ENCODE data around the gene DIS3L2. TPM values are rescaled to one million over a fixed set of nuclear protein-coding genes. Genes with fewer than 3 reads are reported as not detected.
"Not testable (repeated sequence)": the region's sequence is repeated elsewhere in the genome, so short reads cannot be mapped to it uniquely, and the experiment has no call there.

The DIS3L2 gene
- total and polyA plus RNA-seq, 5 donors from 2014 or later = 10.9 to 76.9 (median 21.0) TPM

DNA sequence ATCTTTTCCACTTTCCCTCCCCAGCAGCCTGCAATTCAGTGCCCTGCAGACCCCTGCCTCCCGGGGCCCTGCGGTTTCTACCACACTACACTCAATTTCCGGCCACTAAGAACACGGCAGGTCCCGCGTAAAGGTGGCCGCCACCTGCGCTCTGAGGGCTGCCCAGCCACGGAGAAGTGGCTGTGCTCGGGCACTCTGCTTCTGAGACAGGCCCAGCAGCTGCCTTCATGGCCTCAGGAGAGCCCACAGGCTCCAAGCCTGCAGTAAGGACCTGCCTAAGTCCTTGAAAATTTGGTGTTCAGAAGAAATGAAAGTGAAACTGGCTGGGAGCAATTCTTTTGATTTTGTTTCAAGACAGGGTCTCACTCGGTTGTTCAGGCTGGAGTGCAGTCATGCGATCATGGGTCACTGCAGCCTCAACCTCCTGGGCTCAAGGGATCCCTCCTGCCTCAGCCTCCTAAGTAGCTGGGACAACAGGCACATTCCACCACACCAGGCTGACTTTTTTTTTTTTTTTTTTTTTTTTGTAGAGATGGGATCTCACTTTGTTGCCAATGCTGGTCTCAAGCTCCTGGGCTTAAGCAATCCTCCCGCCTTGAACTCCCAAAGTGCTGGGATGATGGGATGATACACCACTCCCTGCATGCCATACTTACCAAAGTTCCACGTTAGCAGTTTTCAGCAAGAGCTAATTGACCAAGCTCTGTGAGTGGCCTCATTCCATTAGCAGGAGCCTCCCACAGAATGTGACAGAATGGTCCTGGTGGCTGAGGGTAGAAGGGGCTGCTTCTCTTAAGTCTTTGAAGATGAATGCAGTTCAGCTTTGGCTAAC is 402.5 kb downstream of the DIS3L2 start:
- H3K27me3 ChIP-seq (ENCODE audit: control insufficient read depth, insufficient read depth, low read length) = no peaks in the 10 kb centered on the region
- H3K27ac ChIP-seq (ENCODE audit: insufficient read depth, low read length, poor library complexity, severe bottlenecking) = no peak overlapping the region
- H3K9me3 Mint-ChIP-seq = peaks cover 0 to 1% (median 0%) of the 10 kb centered on the region in 7 donors
- no peaks in the 10 kb centered on the region for H3K27me3 Mint-ChIP-seq
- no peaks in the 10 kb centered on the region for H3K36me3 ChIP-seq (ENCODE audit: control insufficient read depth, insufficient read depth, low read length)
- peak overlapping the region; percentile 82 to 93 (median 85) for H3K27ac Mint-ChIP-seq
- peaks cover 0 to 29% (median 7%) of the 10 kb centered on the region in 4 donors for H3K4me1 Mint-ChIP-seq
- no peaks in the 10 kb centered on the region for H3K36me3 Mint-ChIP-seq
- peak overlapping the region; percentile 49 to 92 (median 90) for H3K4me3 Mint-ChIP-seq
- no peaks in the 10 kb centered on the region for H3K9me3 ChIP-seq (ENCODE audit: control insufficient read depth in 2 of 2, low read length in 2 of 2)
- ATAC-seq (ENCODE audit: low read depth in 2 of 2) (peak; percentile 38 to 48), DNase-seq (peak in 2 of 3 donors; percentile 8 to 80)
- peak overlapping the region; percentile 76 for H3K4me3 ChIP-seq (ENCODE audit: low read depth, low read length)
- H3K4me1 ChIP-seq (ENCODE audit: control insufficient read depth, insufficient read depth, low read length, poor library complexity, severe bottlenecking) = peaks cover 8% of the 10 kb centered on the region

DNA sequence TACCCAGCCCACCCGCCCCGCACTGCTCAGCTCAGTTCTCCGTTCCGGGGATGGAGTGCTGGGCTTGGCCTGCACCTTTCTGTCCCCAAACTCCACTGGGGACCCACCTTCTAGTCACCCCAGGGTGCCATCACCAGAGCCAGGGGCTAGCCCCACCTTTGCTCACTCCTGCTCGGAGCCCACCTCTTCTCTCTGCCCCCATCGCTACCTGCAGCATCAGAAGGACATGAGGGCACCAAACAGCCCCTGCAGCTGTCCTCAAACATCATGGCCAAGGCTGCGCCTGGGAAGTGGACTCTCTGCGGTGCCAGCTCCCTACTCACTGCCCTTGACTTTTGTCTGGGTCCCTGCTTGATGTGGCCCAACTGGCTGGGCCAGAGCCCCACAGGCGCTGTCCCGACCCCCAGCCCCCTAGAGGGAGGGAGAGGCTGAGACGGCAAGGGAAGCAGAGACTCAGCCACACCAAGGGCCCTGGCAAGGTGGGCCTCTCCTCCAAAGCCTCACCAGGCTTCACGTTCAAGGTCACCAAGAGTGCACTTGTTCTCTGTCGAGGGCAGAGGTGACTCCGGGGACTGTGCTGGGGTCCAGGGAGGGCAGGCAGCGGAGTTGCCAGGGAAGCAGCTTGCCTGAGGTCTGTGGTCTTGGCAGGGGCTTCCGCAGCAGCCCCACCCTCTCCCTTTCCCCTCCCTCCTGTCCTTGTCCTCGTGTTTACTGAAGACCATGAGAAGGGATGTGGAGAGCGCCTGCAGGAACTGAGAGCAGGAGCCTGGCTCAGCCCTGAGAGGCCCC is 403.5 kb downstream of the DIS3L2 start:
- H3K27ac ChIP-seq (ENCODE audit: insufficient read depth, low read length, poor library complexity, severe bottlenecking); H3K36me3 Mint-ChIP-seq; H3K9me3 ChIP-seq (ENCODE audit: control insufficient read depth in 2 of 2, low read length in 2 of 2); H3K27me3 Mint-ChIP-seq; ATAC-seq (ENCODE audit: low read depth in 2 of 2); H3K4me1 ChIP-seq (ENCODE audit: control insufficient read depth, insufficient read depth, low read length, poor library complexity, severe bottlenecking); H3K36me3 ChIP-seq (ENCODE audit: control insufficient read depth, insufficient read depth, low read length); H3K9me3 Mint-ChIP-seq; H3K4me3 ChIP-seq (ENCODE audit: low read depth, low read length); DNase-seq; H3K27me3 ChIP-seq (ENCODE audit: control insufficient read depth, insufficient read depth, low read length): not testable (repeated sequence)
- Mint-ChIP-seq H3K27ac (peak overlapping the region in 1 of 3 donors; percentile 51), H3K4me1 (peaks cover 0 to 29% (median 7%) of the 10 kb centered on the region in 4 donors), H3K4me3 (peak overlapping the region in 2 of 4 donors; percentile 43 to 57)

DNA sequence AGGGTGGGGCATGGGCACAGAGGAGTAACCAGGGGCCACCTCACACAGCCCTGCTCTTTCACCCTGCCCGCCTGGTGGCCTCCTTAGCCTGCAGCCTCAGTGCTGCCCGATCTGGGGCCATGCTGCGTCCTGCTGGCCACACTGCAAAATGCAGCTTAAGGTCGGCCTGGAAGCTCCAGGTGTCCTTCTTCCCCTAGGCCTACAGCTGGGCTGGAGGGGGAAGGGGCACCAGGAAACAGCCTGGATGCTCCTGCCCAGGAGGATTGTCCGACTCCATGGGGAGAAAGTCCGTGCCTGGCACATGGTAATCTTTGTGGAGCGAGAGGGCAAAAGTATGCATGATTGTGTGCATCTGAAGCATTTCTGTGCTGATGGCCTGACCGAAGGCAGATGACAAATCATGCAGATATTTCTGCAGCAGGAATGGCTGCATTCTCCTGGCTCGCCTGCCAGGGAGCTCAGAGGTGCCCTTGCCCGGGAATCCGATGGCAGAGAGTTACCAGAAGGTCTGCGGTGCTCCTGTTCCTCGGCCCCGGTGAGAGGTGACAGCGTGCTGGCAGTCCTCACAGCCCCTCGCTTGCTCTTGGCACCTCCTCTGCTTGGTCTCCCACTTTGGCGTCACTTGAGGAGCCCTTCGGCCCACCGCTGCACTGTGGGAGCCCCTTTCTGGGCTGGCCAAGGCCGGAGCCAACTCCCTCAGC is 404.3 kb downstream of the DIS3L2 start:
- peak; percentile 52 for ATAC-seq (ENCODE audit: low read depth in 2 of 2)
- peaks cover 0 to 29% (median 7%) of the 10 kb centered on the region in 4 donors for H3K4me1 Mint-ChIP-seq
- peak overlapping the region in 1 of 3 donors; percentile 51 for H3K27ac Mint-ChIP-seq
- no peaks in the 10 kb centered on the region for H3K36me3 Mint-ChIP-seq
- no peak overlapping the region for H3K4me3 ChIP-seq (ENCODE audit: low read depth, low read length)
- peaks cover 8% of the 10 kb centered on the region for H3K4me1 ChIP-seq (ENCODE audit: control insufficient read depth, insufficient read depth, low read length, poor library complexity, severe bottlenecking)
- H3K36me3 ChIP-seq (ENCODE audit: control insufficient read depth, insufficient read depth, low read length) = no peaks in the 10 kb centered on the region
- H3K27me3 ChIP-seq (ENCODE audit: control insufficient read depth, insufficient read depth, low read length) = no peaks in the 10 kb centered on the region
- DNase-seq = peak in 1 of 3 donors; percentile 42
- no peak overlapping the region for H3K27ac ChIP-seq (ENCODE audit: insufficient read depth, low read length, poor library complexity, severe bottlenecking)
- H3K9me3 Mint-ChIP-seq = peaks cover 0 to 1% (median 0%) of the 10 kb centered on the region in 7 donors
- H3K4me3 Mint-ChIP-seq = peak overlapping the region in 1 of 4 donors; percentile 9
- peaks cover 3% of the 10 kb centered on the region for H3K27me3 Mint-ChIP-seq
- H3K9me3 ChIP-seq (ENCODE audit: control insufficient read depth in 2 of 2, low read length in 2 of 2) = no peaks in the 10 kb centered on the region

DNA sequence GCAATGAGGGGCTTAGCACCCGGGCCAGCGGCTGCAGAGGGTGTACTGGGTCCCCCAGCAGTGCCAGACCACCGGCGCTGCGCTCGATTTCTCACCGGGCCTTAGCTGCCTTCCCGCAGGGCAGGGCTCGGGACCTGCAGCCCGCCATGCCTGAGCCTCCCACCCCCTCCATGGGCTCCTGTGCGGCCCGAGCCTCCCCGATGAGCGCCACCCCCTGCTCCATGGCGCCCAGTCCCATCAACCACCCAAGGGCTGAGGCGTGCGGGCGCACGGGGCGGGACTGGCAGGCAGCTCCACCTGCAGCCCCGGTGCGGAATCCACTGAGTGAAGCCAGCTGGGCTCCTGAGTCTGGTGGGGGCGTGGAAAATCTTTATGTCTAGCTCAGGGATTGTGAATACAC is 404.9 kb downstream of the DIS3L2 start:
- not testable (repeated sequence) for H3K9me3 Mint-ChIP-seq; DNase-seq; H3K36me3 Mint-ChIP-seq; H3K27ac ChIP-seq (ENCODE audit: insufficient read depth, low read length, poor library complexity, severe bottlenecking); H3K4me1 ChIP-seq (ENCODE audit: control insufficient read depth, insufficient read depth, low read length, poor library complexity, severe bottlenecking); H3K4me3 ChIP-seq (ENCODE audit: low read depth, low read length); H3K27ac Mint-ChIP-seq; ATAC-seq (ENCODE audit: low read depth in 2 of 2); H3K4me3 Mint-ChIP-seq; H3K36me3 ChIP-seq (ENCODE audit: control insufficient read depth, insufficient read depth, low read length); H3K9me3 ChIP-seq (ENCODE audit: control insufficient read depth in 2 of 2, low read length in 2 of 2); H3K27me3 Mint-ChIP-seq; H3K27me3 ChIP-seq (ENCODE audit: control insufficient read depth, insufficient read depth, low read length)
- H3K4me1 Mint-ChIP-seq = peaks cover 0 to 29% (median 7%) of the 10 kb centered on the region in 4 donors

DNA sequence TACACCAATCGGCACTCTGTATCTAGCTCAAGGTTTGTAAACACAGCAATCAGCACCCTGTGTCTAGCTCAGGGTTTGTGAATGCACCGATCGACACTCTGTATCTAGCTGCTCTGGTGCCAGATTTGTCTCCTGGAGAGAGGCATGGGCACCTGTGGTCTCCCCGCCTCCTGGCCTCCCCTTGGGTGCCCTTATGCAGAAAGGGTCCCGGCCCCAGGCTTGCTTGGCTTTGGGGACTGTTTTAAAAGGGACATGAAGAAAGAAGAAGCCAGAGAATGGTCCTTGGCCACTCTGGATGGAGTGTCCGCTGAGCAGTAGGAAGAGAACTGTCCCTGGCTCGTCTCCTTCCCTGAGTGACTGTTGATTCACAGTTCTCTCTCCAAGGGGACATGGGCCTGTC is 405.5 kb downstream of the DIS3L2 start:
- Mint-ChIP-seq H3K9me3 (peaks cover 0 to 1% (median 0%) of the 10 kb centered on the region in 7 donors), H3K4me1 (peaks cover 0 to 29% (median 7%) of the 10 kb centered on the region in 4 donors), H3K36me3 (no peaks in the 10 kb centered on the region), H3K27ac (no peak overlapping the region), H3K27me3 (peaks cover 4% of the 10 kb centered on the region), H3K4me3 (no peak overlapping the region)
- no peaks in the 10 kb centered on the region for H3K27me3 ChIP-seq (ENCODE audit: control insufficient read depth, insufficient read depth, low read length)
- H3K36me3 ChIP-seq (ENCODE audit: control insufficient read depth, insufficient read depth, low read length) = no peaks in the 10 kb centered on the region
- no peak for DNase-seq
- H3K9me3 ChIP-seq (ENCODE audit: control insufficient read depth in 2 of 2, low read length in 2 of 2) = no peaks in the 10 kb centered on the region
- H3K4me3 ChIP-seq (ENCODE audit: low read depth, low read length) = no peak overlapping the region
- no peak overlapping the region for H3K27ac ChIP-seq (ENCODE audit: insufficient read depth, low read length, poor library complexity, severe bottlenecking)
- no peak for ATAC-seq (ENCODE audit: low read depth in 2 of 2)
- peaks cover 8% of the 10 kb centered on the region for H3K4me1 ChIP-seq (ENCODE audit: control insufficient read depth, insufficient read depth, low read length, poor library complexity, severe bottlenecking)

DNA sequence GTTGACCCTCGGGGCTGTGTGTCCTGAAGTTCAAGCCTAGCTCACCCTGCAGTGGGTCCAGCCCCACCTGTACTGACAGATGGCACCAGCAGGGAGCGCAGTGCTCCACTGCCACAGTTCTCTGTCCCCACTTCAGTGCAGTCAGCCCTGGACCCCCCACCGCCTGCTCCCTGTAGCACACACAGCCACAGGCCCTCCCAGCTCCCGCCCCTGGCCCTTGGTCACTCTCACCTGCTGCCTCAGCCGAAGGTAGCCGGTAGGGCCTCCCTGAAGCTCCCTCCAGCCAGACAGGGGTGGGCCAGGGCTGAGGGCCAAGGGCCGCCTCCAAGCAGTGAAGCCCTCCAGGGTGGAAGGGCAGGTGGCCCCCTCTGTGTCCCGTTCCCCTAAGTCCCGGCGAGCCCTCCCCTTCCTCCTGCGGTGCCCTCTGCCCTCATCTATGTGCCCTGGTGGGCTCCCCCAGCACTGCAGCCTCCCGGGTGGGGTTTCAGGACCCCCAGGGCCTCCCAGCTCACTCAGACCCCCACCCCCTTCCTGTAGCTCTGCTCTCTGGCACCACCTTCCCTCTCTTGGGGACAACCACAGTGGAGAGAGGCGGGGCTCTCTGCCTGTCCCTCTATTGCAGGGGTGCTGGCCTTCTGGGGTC is 406.2 kb downstream of the DIS3L2 start:
- Mint-ChIP-seq H3K36me3 (no peaks in the 10 kb centered on the region), H3K4me3 (no peak overlapping the region), H3K27me3 (peaks cover 4% of the 10 kb centered on the region), H3K27ac (no peak overlapping the region), H3K9me3 (no peaks in the 10 kb centered on the region), H3K4me1 (peaks cover 0 to 23% (median 7%) of the 10 kb centered on the region in 4 donors)
- Histone ChIP-seq H3K36me3 (ENCODE audit: control insufficient read depth, insufficient read depth, low read length) (no peaks in the 10 kb centered on the region), H3K27me3 (ENCODE audit: control insufficient read depth, insufficient read depth, low read length) (no peaks in the 10 kb centered on the region), H3K27ac (ENCODE audit: insufficient read depth, low read length, poor library complexity, severe bottlenecking) (no peak overlapping the region), H3K9me3 (ENCODE audit: control insufficient read depth in 2 of 2, low read length in 2 of 2) (no peaks in the 10 kb centered on the region), H3K4me3 (ENCODE audit: low read depth, low read length) (no peak overlapping the region), H3K4me1 (ENCODE audit: control insufficient read depth, insufficient read depth, low read length, poor library complexity, severe bottlenecking) (peaks cover 8% of the 10 kb centered on the region)
- no peak for ATAC-seq (ENCODE audit: low read depth in 2 of 2)
- no peak for DNase-seq

DNA sequence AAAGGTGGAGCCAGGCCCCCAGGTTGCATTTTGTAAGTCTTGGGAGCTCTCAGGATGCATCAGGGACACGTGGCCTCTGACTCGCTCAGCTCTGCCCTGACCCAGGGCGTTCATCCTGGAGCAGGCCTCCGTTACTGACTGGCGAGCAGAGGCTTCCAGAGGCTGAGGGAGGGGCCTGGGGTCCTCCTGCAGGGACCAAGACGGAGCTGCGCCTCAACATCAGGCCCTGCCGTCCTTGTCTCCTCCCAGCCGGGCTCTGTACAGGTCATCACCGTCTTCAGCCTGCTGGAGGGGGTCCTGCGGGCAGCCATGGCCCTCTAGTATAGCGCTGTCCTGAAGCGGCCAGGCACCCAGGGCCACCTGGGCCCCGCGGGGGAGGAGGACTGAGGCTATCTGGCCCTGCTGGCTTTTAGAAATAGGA is 406.8 kb downstream of the DIS3L2 start:
- no peaks in the 10 kb centered on the region for H3K36me3 ChIP-seq (ENCODE audit: control insufficient read depth, insufficient read depth, low read length)
- H3K4me1 ChIP-seq (ENCODE audit: control insufficient read depth, insufficient read depth, low read length, poor library complexity, severe bottlenecking) = peaks cover 8% of the 10 kb centered on the region
- H3K4me3 Mint-ChIP-seq = no peak overlapping the region
- H3K9me3 ChIP-seq (ENCODE audit: control insufficient read depth in 2 of 2, low read length in 2 of 2) = no peaks in the 10 kb centered on the region
- no peaks in the 10 kb centered on the region for H3K27me3 ChIP-seq (ENCODE audit: control insufficient read depth, insufficient read depth, low read length)
- H3K27ac Mint-ChIP-seq = no peak overlapping the region
- DNase-seq (no peak), ATAC-seq (ENCODE audit: low read depth in 2 of 2) (no peak)
- no peak overlapping the region for H3K4me3 ChIP-seq (ENCODE audit: low read depth, low read length)
- H3K36me3 Mint-ChIP-seq = no peaks in the 10 kb centered on the region
- no peaks in the 10 kb centered on the region for H3K9me3 Mint-ChIP-seq
- H3K27ac ChIP-seq (ENCODE audit: insufficient read depth, low read length, poor library complexity, severe bottlenecking) = no peak overlapping the region
- H3K27me3 Mint-ChIP-seq = peaks cover 4% of the 10 kb centered on the region
- peaks cover 0 to 19% (median 7%) of the 10 kb centered on the region in 4 donors for H3K4me1 Mint-ChIP-seq

Data from CD4-positive, CD25-positive, alpha-beta regulatory T cell (primary cell).